ENCODE data around the gene EDEM1. TPM values are rescaled to one million over a fixed set of nuclear protein-coding genes. Genes with fewer than 3 reads are reported as not detected.
"Not testable (repeated sequence)": the region's sequence is repeated elsewhere in the genome, so short reads cannot be mapped to it uniquely, and the experiment has no call there.

EDEM1 gene
- total and polyA plus RNA-seq, 10 of the 15 experiments (the other 5 are each of a cell fraction or from before 2014, with no cell fraction given) = 18.9 to 138 (median 57.5) TPM

- no peak for TF ChIP-seq JUND (IDR thresholded peaks at IDR 0.05; ENCODE audit: low read depth, low read length)
- no peak for TF ChIP-seq NRF1 (conservative IDR thresholded peaks at IDR 0.05; ENCODE audit: low read depth, low read length)
- no peak for TF ChIP-seq NR2C2 (IDR thresholded peaks at IDR 0.05; ENCODE audit: borderline replicate concordance, control insufficient read depth, insufficient read length, low read depth)
- TF ChIP-seq BCL11A (IDR thresholded peaks at IDR 0.05; ENCODE audit: low read depth, low read length) = no peak
These were observed 53.2 kb downstream of the EDEM1 start (continued) for GRCh38 chr3:5240740-5241139.

DNA sequence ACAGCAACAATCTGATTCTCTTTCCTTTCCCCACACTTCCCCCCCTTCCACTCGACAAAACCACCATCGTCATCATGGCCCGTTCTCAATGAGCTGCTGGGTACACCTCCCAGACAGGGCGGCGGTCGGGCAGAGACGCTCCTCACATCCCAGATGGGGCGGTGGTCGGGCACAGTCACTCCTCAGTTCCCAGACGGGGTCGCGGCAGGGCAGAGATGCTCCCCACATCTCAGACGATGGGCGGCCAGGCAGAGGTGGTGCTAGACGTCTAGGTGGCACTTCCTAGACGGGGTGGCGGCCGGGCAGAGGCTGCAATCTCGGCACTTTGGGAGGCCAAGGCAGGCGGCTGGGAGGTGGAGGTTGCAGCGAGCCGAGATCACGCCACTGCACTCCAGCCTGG, 55.3 kb downstream of the EDEM1 start:
- BruUV-seq (replicated peaks); H3K4me3 ChIP-seq; H3K79me2 ChIP-seq (ENCODE audit: control insufficient read depth, insufficient read depth, low read length); H3K4me2 ChIP-seq (ENCODE audit: control insufficient read depth, insufficient read depth); ATAC-seq; intact Hi-C loops (cut with micrococcal nuclease; ENCODE audit: unreplicated experiment); DNase-seq (ENCODE audit: low read depth, low spot score); FAIRE-seq; H4K20me1 ChIP-seq (ENCODE audit: control insufficient read depth, insufficient read depth); H3K9me3 ChIP-seq (replicated peaks; ENCODE audit: control insufficient read depth, insufficient read depth, low read length); H3K27ac ChIP-seq (ENCODE audit: control insufficient read depth, insufficient read depth); H2AFZ ChIP-seq (ENCODE audit: control insufficient read depth, low read depth, low read length); in situ Hi-C loops (cut with MboI); H3K4me1 ChIP-seq (ENCODE audit: control insufficient read depth, insufficient read depth, low read length); CTCF ChIA-PET; H3K27me3 ChIP-seq (replicated peaks in 1 of 2; ENCODE audit: control insufficient read depth in 2 of 2, insufficient read depth in 2 of 2, low read length in 1 of 2); POLR2A ChIA-PET; H3K36me3 ChIP-seq (ENCODE audit: control insufficient read depth in 2 of 2, insufficient read depth in 2 of 2, low read length in 1 of 2); H3K9ac ChIP-seq (ENCODE audit: control insufficient read depth, insufficient read depth, low read length); RAD21 ChIA-PET (ENCODE audit: unreplicated experiment): not testable (repeated sequence)
- WGBS (ENCODE audit: insufficient coverage, insufficient replicate concordance, low lambda C conversion rate, missing lambda C conversion rate) = 64% methylated on average over 18 of the region's 23 CpGs
- SMC1A ChIA-PET (ENCODE audit: uncharacterized antibody, unreplicated experiment) = interaction anchor here (0.6 to 1.6 kb wide), 2 partner anchors 20 to 420 kb away, joined by 3 read pairs; no protein-coding TSS in a partner anchor

- ChIA-PET POLR2A (no interaction called here), SMC1A (ENCODE audit: uncharacterized antibody, unreplicated experiment) (no interaction called here), CTCF (interaction anchor here (0.8 to 1.2 kb wide), 4 partner anchors 14 to 21 kb away, joined by 3 to 4 read pairs (median 4); no protein-coding TSS in a partner anchor), RAD21 (ENCODE audit: unreplicated experiment) (no interaction called here)
- ATAC-seq = no peak
- H3K27ac ChIP-seq (ENCODE audit: control insufficient read depth, insufficient read depth) = no peak overlapping the region
- H3K79me2 ChIP-seq (ENCODE audit: control insufficient read depth, insufficient read depth, low read length) = no peaks in the 10 kb centered on the region
- no peak overlapping the region for H2AFZ ChIP-seq (ENCODE audit: control insufficient read depth, low read depth, low read length)
- no peak for DNase-seq (ENCODE audit: low read depth, low spot score)
- no peaks in the 10 kb centered on the region for H3K36me3 ChIP-seq (ENCODE audit: control insufficient read depth in 2 of 2, insufficient read depth in 2 of 2, low read length in 1 of 2)
- intact Hi-C loops (cut with micrococcal nuclease; ENCODE audit: unreplicated experiment) = no loop called here
- BruUV-seq (replicated peaks) = no TSS peak
- FAIRE-seq = no peak
- no peak overlapping the region for H3K4me3 ChIP-seq
- in situ Hi-C loops (cut with MboI) = no loop called here
- H4K20me1 ChIP-seq (ENCODE audit: control insufficient read depth, insufficient read depth) = no peaks in the 10 kb centered on the region
- H3K27me3 ChIP-seq (replicated peaks in 1 of 2; ENCODE audit: control insufficient read depth in 2 of 2, insufficient read depth in 2 of 2, low read length in 1 of 2) = no peaks in the 10 kb centered on the region
- H3K4me2 ChIP-seq (ENCODE audit: control insufficient read depth, insufficient read depth) = no peak overlapping the region
- no peaks in the 10 kb centered on the region for H3K9me3 ChIP-seq (replicated peaks; ENCODE audit: control insufficient read depth, insufficient read depth, low read length)
- no peaks in the 10 kb centered on the region for H3K4me1 ChIP-seq (ENCODE audit: control insufficient read depth, insufficient read depth, low read length)
- no peak overlapping the region for H3K9ac ChIP-seq (ENCODE audit: control insufficient read depth, insufficient read depth, low read length)
- TF ChIP-seq BRCA1 (IDR thresholded peaks at IDR 0.05; ENCODE audit: low read depth, low read length) (no peak), SKIL (IDR thresholded peaks at IDR 0.05; ENCODE audit: low read depth, poor library complexity, severe bottlenecking) (no peak), CHD4 (IDR thresholded peaks at IDR 0.05) (no peak), RAD21 (IDR thresholded peaks at IDR 0.05; ENCODE audit: insufficient read depth, low read depth, low read length) (no peak), CREM (IDR thresholded peaks at IDR 0.05; ENCODE audit: low read depth) (no peak), RB1 (IDR thresholded peaks at IDR 0.05; ENCODE audit: borderline replicate concordance) (no peak), SRF (IDR thresholded peaks at IDR 0.05; ENCODE audit: low read depth in 2 of 2, low read length in 2 of 2) (no peak)
- TF ChIP-seq, protein P1, sequence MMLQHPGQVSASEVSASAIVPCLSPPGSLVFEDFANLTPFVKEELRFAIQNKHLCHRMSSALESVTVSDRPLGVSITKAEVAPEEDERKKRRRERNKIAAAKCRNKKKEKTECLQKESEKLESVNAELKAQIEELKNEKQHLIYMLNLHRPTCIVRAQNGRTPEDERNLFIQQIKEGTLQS (IDR thresholded peaks at IDR 0.05; ENCODE audit: borderline replicate concordance, extremely low read depth, low read depth, low read length) = no peak
These were observed 58.4 kb downstream of the EDEM1 start for GRCh38 chr3:5245927-5246326.

All from GM12878 (cell line).